BJ (cell line): Measurements from ENCODE around the gene TCAP. TPM values are rescaled to one million over a fixed set of nuclear protein-coding genes. Genes with fewer than 3 reads are reported as not detected.

Experiments used
- CTCF ChIA-PET: fragments of 350-600 bp; formaldehyde crosslinking; extraction: SDS; loops from one replicate; lab custom pipeline; 2021; ENCODE audit warnings: antibody characterized with exemption, inconsistent platforms; lab: Yijun Ruan, JAX
- POLR2A ChIA-PET: fragments of 300-600 bp; sonication (Branson Sonifier 250); formaldehyde crosslinking; extraction: SDS; loops from one replicate; lab custom pipeline; 2021; ENCODE audit warnings: antibody characterized with exemption; lab: Charles Lee
- DNase-seq: peaks from one replicate; pipeline ENCODE4 v3.0.0-alpha.2; 2011; ENCODE audit warnings: low read depth
- H3K27me3 ChIP-seq: 2 replicates; pipeline ENCODE4 v1.6.0; 2011; ENCODE audit warnings: low read length; ENCODE audit not compliant: control insufficient read depth, insufficient read depth
- H3K36me3 ChIP-seq: 2 replicates; pipeline ENCODE4 v1.5.1; 2011; ENCODE audit warnings: low read length; ENCODE audit not compliant: control insufficient read depth, insufficient read depth
- H3K4me3 ChIP-seq: 2 replicates; pipeline ENCODE4 v1.5.1; 2011; ENCODE audit warnings: low read depth, mild to moderate bottlenecking, control low read depth, low read length
- polyA minus RNA-seq: library from RNA; depleted of rRNA, polyadenylated mRNA; stranded (reverse); fragments of >200 nt; gene quantifications from 2 replicates; pipeline ENCODE4 v1.2.3, GENCODE V29; 2011; rRNA and poly(A)+ RNA removed
- polyA plus RNA-seq: library from polyadenylated mRNA; depleted of rRNA; stranded (reverse); fragments of >200 nt; gene quantifications from 2 replicates; pipeline ENCODE4 v1.2.3, GENCODE V29; 2011; rRNA removed
- TF ChIP-seq, protein P1 (sequence below): IDR thresholded peaks from 2 replicates; pipeline ENCODE4 v1.5.1; 2011; ENCODE audit warnings: low read depth, mild to moderate bottlenecking, control low read depth, inconsistent platforms, low read length, moderate library complexity; ENCODE audit not compliant: insufficient read depth

Gene TCAP, protein sequence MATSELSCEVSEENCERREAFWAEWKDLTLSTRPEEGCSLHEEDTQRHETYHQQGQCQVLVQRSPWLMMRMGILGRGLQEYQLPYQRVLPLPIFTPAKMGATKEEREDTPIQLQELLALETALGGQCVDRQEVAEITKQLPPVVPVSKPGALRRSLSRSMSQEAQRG
- polyA plus RNA-seq (0.16 and 0.22 TPM in 2 replicates), polyA minus RNA-seq (0.41 and 0.62 TPM in 2 replicates)

DNA sequence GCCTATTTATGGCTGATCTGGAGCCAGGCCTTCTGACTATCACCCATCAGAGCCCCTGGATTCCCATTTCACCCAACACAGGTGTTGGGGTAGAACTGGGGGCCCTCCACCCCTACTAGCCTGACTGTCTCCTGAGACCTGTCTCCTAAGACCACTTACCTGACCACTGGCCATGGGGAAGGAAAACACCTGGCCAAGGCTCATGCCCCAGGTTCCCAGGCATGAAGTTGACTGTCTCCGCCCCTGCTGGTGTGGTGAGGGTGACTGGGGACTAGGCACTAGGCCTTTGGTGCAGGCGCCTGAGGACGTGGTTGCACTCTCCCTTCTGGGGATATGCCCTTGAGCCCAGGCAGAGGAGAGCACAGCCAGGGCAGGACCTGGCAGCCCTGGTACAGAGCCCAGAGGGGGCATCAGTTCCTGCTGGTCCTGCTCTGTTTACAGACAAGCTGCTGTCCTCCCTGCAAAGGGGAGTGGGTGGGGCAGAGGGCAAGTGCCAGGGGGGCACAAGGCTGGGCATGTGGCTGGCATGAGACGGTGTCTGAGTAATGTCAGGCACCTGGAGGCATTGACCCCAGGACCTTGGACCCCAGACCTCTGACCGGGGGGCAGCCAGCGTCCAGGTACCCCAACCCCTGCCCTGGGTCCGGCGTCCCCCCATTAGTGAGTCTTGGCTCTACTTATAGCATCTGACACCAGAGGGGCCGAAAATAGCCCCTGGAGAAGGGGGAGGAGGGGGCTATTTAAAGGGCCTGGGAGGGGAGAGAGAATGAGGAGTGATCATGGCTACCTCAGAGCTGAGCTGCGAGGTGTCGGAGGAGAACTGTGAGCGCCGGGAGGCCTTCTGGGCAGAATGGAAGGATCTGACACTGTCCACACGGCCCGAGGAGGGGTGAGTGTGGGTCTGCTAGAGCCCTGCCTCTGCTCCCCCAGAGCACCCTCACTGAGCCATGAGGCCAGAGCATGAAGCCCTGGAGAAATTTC is at the start of gene TCAP:
Gene TCAP, plus strand, starts transcription at position 769 of the 981 bp plus-strand sequence. Its CDS starts 11 bp downstream, at position 780.
- ChIA-PET POLR2A (no interaction called here), CTCF (interaction anchor here (1.3 to 16.9 kb wide), 5 partner anchors 8 to 42 kb away, joined by 4 to 185 read pairs (median 11); partner anchors contain the start of genes ERBB2 and PPP1R1B)
- no peak within 1 kb of the TSS for H3K4me3 ChIP-seq
- DNase-seq: no peak
- H3K27me3 ChIP-seq: peaks cover 11% of the 10 kb centered on the region
- TF ChIP-seq, protein P1, sequence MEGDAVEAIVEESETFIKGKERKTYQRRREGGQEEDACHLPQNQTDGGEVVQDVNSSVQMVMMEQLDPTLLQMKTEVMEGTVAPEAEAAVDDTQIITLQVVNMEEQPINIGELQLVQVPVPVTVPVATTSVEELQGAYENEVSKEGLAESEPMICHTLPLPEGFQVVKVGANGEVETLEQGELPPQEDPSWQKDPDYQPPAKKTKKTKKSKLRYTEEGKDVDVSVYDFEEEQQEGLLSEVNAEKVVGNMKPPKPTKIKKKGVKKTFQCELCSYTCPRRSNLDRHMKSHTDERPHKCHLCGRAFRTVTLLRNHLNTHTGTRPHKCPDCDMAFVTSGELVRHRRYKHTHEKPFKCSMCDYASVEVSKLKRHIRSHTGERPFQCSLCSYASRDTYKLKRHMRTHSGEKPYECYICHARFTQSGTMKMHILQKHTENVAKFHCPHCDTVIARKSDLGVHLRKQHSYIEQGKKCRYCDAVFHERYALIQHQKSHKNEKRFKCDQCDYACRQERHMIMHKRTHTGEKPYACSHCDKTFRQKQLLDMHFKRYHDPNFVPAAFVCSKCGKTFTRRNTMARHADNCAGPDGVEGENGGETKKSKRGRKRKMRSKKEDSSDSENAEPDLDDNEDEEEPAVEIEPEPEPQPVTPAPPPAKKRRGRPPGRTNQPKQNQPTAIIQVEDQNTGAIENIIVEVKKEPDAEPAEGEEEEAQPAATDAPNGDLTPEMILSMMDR: no peak
- H3K36me3 ChIP-seq: peaks cover 16% of the 10 kb centered on the region

DNA sequence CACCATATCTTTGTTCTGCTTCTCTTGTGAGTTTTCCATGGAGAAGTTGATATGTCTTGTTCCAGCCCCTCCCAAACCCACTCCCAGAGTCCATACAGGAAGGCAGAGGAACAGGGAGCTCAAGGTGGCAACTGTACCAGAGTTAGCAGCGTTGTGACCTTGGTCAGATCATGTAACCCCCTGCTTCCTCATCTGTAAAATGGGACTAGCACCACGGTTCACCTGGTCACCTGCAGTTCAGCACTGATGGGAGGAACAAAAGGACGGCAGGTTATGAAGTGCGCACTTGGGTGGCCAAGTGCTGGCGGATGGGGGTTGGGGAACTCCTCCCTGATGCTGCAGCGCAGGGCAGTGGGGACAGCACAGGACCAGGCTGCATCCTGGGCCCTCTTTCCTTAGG is 49.7 kb upstream of the TCAP start:
- peaks cover 18% of the 10 kb centered on the region for H3K27me3 ChIP-seq
- TF ChIP-seq, protein P1: no peak
- POLR2A ChIA-PET: no interaction called here
- H3K36me3 ChIP-seq: no peaks in the 10 kb centered on the region
- H3K4me3 ChIP-seq: no peak overlapping the region
- no peak for DNase-seq
- CTCF ChIA-PET: interaction anchor here (5.6 kb wide), 1 partner anchor 7 kb away, joined by 35 read pairs; no protein-coding TSS in a partner anchor

DNA sequence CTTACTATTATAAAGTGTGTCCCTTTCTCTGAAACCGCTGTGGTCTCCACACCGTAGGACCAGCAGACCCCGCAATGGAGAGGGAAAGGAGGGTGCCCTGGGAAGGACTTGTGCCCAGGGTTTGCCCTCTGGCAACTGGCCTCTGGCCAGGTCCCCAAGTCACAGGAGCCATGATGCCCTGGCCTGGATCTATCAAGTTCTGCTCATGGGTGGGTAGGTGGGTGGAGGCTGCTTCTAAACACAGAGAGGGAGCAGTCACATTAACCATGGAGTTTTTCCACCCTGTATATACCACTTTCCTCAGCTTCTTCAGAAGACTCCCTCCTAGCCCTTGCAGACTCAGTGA is 48.1 kb upstream of the TCAP start:
- ChIA-PET CTCF (interaction anchor here (1.0 to 1.2 kb wide), 2 partner anchors 16 to 18 kb away, joined by 3 read pairs; no protein-coding TSS in a partner anchor), POLR2A (no interaction called here)
- DNase-seq: no peak
- TF ChIP-seq, protein P1: no peak
- Histone ChIP-seq H3K36me3 (no peaks in the 10 kb centered on the region), H3K4me3 (no peak overlapping the region), H3K27me3 (peaks cover 18% of the 10 kb centered on the region)

DNA sequence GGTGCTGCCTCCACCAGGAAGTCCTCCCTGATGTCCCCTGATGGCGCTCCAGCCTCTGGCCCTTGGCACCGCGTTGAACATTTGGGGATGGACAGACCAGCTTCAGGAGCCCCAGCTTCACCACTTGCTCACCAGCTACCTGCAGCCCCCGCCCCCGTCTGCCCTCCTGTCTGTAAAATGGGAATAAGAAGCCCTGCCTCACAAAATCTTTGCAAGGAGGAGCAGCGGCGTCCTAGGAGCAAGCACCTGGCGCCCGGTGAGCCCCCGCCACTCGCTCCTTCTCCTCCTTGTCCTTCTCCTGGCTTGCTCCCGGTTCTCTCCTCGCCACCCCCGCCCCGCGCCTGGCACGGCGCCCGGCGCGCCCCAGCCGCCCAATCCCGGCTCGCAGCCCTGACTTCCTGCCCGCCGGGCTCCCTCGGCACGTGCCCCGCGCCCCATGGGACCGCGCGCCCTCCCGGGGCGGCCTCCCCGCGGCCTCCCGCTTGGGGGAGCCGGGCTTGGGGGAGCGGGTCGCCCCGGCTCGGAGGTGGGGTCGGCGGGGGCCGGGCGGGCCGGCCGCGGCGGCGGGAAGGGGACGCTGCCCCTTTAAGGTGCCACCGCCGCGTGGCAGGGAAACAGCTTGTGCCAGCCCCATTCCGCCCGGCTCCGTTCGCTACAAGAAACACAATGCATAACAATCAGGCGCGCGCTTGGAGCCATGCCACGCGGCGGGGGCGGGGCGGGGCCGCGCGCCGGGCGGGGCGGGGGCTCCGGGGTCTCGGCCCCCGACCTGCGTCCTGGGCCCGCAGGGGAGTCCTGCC is 47.5 kb upstream of the TCAP start:
- Histone ChIP-seq H3K27me3 (peaks cover 18% of the 10 kb centered on the region), H3K36me3 (no peaks in the 10 kb centered on the region), H3K4me3 (peak overlapping the region; percentile 49)
- DNase-seq: no peak
- POLR2A ChIA-PET: no interaction called here
- TF ChIP-seq, protein P1: no peak
- CTCF ChIA-PET: interaction anchor here (1.0 to 8.7 kb wide), 3 partner anchors 16 to 68 kb away, joined by 3 to 193 read pairs (median 3); no protein-coding TSS in a partner anchor
